T1000 (cell line): ENCODE measurements around the gene SULT4A1.
A peak's percentile ranks its signal among the peaks of the same experiment; 100 is the strongest.

ENCODE experiments used
- DNase-seq: peaks from one replicate; lab custom pipeline; 2025; ENCODE audit warnings: mixed read lengths; lab: John Stamatoyannopoulos, UW

The SULT4A1 gene

GRCh38 chr22:43802897-43803495, 59.3 kb downstream of the SULT4A1 start:
- no peak for DNase-seq

GRCh38 chr22:43800970-43801369, 61.3 kb downstream of the SULT4A1 start:
- DNase-seq = no peak

DNA sequence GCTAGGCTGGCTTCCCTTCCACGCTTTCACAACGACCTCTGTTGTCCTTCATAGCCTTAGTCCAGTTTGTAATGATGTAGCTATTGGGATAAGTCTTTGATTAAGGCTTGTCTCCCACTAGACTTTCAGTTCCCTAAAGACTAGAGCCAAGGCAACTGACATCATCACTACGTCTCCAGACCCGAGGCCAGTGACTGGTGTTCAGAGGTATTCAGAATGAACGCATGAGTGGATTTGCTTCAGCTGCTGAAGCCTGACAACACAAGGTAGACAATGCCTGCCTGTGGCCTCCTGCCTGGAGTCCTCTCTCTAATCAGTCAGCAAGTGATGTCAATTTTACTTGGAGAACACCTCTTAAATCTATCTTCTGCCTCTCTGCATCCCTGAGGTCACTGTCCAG, 63.8 kb downstream of the SULT4A1 start:
- no peak for DNase-seq

GRCh38 chr22:43796567-43796966, 65.7 kb downstream of the SULT4A1 start:
- DNase-seq = no peak

DNA sequence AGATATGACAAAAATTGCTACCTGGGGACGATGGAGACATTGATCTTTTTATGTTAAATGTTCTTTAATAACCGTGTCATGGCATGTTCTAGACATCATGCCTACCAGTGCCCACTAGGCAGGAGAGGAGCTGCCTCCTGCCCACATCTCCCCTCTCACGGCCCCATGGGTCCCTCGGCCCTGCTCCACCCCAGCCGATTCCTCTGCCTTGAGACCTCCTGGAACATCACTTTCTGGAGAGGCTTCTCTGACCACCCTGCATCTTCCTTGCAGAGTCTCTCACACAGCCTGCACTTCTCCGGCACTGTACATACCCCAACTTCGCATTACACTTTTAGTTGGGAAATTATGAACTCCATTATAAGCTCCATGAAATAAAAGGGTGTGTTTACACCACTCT, 67.0 kb downstream of the SULT4A1 start:
- no peak for DNase-seq

- no peak for DNase-seq
Measured at GRCh38 chr22:43792905-43793304, 69.4 kb downstream of the SULT4A1 start.

- DNase-seq = peak; percentile 50
Measured at GRCh38 chr22:43789452-43789851, 72.9 kb downstream of the SULT4A1 start.

- no peak for DNase-seq
Measured at GRCh38 chr22:43783777-43784176, 78.5 kb downstream of the SULT4A1 start.

GRCh38 chr22:43782448-43782847, 79.9 kb downstream of the SULT4A1 start:
- DNase-seq = no peak

DNA sequence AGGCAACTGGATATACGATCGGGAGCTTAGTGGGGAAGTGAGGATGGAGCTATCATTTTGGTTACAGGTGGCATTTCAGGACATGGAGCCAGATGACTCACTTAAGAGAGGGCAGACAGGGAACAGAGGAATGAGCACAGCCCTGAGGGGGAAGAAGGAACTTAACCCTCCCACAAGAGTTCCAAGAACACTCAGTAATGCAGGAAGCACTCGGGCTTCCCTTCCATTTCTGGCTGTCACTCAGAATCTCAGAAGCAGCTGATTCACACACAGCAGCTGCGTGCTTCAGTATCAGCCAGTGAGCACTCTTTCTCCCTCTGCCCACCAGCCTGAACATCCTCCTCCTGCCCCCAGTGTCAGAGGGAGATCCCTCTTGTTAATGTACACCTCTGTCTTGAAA, 85.0 kb downstream of the SULT4A1 start:
- DNase-seq = peak; percentile 5

DNA sequence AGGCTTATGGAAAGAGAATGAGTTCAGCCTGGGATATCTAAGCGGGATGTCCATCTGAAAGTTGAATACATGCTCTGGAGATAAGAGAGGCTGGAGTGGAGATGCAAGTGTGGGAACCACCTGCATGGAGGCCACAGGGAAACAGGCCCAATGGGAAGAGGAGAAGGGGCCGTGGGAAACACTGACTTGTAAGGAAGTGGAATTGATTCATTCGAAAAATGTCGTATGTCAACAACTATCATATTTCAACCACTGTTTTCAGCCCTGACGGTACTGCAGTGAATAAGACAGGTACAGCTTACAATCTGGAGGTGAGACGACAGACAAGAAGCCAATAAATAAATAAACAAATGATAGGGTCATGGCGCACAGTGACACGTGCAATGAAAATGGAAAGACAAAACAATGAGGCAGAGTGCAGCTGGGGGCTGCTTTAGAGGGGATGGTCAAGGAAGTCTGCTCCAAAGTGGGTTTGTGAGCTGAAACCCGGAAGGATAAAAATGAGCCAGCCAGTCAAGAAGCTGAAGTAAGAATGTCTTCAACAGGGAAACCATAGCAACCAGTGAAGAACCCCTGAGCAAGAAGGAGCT, 86.1 kb downstream of the SULT4A1 start:
- no peak for DNase-seq
